HG03066 (cell line): ENCODE data around the gene MYCN.

Source experiments
- ATAC-seq: cut with Tn5 transposase; IDR thresholded peaks from one replicate; pipeline ENCODE4 v1.9.1; 2021; ENCODE audit warnings: low read depth; ENCODE audit not compliant: unreplicated experiment

The MYCN gene

DNA sequence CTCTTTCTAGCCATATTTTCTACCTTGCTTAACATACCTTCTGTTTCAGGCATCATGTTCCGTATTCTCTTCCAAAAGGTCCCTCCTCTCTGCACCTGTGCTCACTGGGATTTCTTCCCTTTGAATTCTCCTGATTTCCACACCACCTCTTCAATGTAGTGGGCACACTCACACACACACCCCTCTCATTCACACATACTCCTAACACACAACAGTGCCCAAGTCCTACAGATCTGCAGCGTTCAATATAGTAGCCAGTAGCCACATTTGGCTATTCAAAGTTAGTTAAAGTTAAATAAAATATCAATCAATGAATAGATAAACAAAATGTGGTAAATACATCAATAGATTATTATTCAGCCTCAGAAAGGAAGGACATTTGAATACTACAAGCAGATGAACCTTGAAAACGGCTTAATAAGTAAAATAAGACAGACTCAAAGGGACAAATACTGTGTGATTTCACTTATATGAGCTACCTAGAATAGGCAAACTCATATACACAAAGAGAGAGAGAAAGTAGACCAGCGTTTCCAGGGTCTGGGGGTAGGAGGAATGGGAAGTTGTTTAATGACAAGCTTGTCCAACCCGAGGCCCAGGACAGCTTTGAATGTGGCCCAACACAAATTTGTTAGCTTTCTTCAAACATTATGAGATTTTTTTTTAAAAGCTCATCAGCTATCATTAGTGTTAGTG is 34.4 kb downstream of the MYCN start:
- no peak for ATAC-seq

GRCh38 chr2:15975261-15975600 is 34.9 kb downstream of the MYCN start:
- ATAC-seq = no peak

DNA sequence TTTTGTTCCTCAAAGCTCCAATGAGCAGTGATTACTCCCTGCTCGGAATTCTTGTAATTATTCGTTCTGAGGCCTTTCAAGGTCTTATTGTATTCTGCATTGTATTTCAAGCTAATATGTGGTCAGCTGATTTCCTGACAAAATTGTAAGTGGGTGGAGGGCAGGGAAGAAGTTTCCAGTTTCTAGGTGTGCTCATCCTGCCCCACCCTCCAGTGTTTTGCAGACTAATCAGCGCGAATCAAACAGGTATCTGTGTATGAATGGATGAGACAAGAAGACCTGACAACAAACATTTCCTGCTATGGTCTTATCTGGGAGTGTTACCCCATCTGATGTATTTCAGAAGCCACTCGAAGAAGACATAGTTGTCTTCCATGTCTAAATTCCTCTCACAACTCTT is 35.3 kb downstream of the MYCN start:
- no peak for ATAC-seq

GRCh38 chr2:15976354-15976753 is 36.0 kb downstream of the MYCN start:
- ATAC-seq = no peak

- ATAC-seq = no peak
These were observed 38.9 kb downstream of the MYCN start for GRCh38 chr2:15979051-15979758.

DNA sequence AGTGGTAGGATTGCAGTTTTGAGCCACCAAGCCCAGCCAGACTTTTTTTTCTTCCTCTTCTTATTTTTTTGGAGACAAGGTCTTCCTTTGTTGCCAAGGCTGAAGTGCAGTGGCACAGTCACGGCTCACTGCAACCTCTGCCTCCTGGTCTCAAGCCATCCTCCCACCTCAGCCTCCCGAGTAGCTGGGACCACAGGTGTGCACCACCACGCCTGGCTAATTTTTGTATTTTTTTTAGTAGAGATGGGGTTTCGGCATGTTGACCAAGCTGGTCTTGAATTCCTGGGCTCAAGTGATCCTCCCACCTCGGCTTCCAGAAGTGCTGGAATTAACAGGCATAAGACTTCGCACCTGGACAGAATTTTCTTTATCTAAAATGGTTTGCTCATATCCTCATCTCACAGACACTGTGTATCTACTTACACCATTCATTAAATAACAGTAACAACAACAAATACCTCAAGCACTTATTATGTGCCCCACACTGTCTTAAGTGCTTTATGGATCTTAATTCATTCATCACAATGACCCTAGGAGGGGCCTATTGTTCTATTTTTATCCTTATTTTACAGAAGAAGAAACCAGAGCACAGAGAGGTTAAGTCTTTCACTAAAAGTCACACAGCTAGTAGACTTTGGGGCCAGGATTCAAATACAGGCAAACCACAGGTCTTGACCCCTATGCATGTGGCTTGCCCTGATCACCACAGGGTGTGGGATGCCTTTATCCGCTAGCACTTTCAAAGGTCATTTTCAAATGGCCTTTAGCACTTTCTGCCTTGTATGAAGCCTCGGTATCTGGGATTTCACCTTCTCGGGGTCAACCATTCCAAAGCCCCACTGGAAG is 39.6 kb downstream of the MYCN start:
- no peak for ATAC-seq

GRCh38 chr2:15980605-15981098 is 40.3 kb downstream of the MYCN start:
- ATAC-seq = no peak

DNA sequence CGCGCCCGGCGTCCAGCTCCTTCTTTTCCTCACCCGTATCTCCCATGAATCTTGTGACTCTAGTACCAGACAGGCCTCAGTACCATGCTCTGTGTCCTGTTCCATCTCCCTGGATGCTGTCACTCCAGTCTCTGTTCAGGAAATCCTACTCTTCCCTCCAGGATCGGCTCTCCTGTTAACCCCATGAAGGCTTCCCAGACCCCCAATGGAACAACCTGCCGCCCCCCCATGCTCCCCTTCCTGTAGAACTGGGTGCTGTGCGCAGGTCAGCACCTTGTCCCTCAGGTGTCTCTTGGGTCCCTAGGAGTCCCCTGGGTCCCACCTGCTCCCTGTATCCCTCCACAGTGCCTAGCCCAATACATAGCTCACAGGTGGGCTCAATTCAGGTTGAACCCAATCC is 41.3 kb downstream of the MYCN start:
- no peak for ATAC-seq

- no peak for ATAC-seq
These were observed 42.1 kb downstream of the MYCN start for GRCh38 chr2:15982285-15983044.

DNA sequence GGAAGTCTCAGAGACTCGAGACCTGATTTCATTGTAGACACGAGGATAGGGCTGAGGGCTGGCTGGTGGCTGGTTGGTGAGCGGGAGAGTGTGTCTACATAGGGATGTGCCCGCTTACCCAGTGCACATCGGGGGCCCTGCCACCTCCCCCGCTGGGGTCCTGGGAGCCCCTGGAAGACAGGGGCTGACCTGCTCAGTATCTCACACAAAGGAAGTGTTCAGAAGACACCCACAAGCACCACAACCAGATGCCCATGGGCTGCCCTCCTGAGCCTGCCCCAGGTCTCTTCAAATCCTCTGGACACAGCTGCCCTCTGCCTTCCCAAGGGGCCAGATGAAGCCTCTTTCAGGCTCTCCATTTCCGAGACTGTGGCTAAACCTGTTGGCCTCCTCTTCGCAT is 43.1 kb downstream of the MYCN start:
- no peak for ATAC-seq

DNA sequence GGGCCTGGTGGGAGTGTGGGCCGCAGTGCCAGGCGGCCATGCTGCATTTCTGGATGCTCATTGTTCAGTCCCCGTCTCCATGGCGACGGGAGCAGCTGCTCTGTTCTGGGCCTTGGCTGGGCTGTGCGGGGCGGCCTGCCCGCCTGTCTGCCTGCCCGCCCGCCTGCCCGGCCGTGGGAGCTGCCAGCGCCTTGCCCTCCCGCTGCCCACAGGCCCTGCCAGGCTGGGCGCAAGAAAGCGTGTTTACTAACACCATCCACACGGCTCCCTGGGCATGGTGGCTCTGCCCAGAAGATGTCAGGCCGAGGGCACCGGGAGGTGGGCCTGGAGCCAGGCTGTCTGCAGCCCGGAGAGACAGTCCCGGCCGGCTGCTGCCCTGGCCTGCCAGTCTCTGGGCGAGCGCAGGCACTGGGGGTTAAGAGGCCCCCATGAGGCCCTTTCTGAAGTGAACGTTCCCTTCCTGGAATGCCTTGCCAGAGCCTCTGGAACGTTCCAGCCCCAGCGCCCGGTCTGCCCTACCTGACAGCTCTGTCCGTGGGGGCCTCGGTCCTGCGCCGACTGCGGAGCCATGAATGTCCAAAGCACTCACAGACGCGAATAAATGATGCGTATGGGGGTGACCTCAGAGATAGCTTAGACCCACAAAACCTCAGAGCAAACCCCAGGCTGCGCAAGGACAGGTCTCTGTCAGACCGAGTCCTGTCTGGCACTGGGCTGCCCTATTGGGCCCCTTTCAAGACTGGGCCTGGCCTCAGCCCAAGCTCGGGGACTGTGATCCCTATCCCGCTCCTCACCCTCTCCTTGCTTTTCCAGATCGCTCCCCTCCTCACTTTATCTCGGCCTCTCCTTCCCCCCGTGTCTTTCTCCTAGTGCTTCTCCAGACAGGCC is 44.3 kb downstream of the MYCN start:
- ATAC-seq = no peak

DNA sequence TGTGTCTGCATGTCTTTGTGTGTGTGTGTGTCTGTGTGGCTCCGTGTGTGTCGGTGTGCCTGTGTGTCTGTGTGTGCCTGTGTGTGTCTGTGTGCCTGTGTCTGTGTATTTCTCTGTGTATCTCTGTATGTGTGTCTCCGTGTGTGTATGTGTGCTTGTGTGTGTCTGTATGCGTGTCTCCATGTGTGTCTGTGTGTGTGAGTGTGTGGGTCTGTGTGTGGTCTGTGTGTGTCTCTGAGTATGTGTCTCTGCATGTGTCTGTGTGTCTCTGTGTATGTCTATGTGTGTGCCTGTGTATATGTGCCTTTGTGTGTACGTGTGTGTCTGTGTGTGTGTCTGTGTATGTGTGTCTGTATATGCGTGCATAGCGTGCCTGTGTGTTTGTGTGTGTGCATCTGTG is 45.2 kb downstream of the MYCN start:
- no peak for ATAC-seq

DNA sequence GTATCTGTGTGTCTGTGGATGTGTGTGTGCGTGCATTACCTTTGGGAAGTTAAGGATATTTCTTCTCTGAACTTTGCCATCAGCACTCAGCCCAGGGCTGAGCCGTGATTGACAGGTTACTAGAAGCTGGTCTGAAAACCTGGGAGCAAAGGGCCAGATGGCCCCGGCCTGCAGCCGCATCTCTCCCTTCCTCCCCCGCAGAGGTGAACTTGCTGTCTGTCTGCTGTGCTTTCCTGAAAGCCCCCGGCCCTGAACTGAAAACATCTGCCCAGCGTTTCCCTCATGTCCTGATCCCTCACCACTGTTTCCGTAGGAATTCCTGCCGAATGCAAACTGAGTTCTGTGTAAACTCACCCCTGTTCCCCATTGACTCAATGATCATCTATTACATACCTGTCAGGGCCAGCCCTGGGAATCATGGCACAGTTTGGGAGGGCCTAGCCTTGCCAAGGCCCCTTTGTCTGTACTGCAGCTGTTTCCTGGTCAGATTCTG is 45.8 kb downstream of the MYCN start:
- no peak for ATAC-seq

- ATAC-seq = no peak
These were observed 46.3 kb downstream of the MYCN start for GRCh38 chr2:15986644-15987043.

- no peak for ATAC-seq
These were observed 48.4 kb downstream of the MYCN start for GRCh38 chr2:15988733-15989132.

- ATAC-seq = no peak
These were observed 49.2 kb downstream of the MYCN start for GRCh38 chr2:15989559-15989958.

DNA sequence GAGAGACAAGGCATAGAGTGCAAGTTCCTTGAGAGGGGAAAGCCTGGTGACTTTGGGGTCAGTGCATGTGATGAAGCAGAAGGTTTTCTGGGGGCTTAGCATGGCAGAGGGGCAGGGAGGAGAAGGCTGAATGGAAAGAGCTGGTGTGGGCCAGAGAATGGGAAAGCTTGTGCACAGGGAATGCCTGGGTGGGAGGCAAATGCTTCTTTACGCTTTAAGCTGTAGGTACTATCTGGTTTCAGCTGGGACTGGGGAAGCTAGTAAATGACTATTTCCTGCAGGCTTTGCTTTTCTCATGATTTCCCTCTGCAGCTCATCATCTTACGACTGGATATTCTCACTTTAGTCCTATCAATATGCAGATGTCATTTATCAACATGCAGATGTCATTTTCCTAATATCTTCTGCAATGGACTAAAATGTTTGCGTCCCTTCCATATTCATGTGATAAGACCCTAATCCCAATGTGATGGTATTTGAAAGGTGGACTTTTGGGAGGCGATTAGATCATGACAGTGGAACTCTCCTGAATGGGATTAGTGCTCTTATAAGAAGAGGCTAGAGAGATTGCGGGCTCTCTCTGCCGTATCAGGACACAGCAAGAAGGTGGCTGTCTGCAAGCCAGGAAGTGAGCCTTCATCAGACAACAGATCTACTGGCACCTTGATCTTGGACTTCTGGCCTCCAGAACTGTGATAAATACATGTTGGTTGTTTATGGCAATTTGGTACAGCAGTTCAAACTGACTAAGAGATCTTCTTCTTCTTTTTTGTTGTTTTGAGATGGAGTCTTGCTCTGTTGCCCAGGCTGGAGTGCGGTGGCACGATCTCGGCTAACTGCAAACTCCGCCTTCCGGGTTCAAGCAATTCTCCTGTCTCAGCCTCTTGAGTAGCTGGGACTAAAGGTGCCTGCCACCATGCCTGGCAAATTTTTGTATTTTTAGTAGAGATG is 50.1 kb downstream of the MYCN start:
- ATAC-seq = no peak

GRCh38 chr2:15991231-15991630 is 50.9 kb downstream of the MYCN start:
- no peak for ATAC-seq
